Measurements from ENCODE around the gene GPER1. TPM values are rescaled to one million over a fixed set of nuclear protein-coding genes. Genes with fewer than 3 reads are reported as not detected.

GPER1 gene
- total RNA-seq, 4 donors from 2014 or later = 4.2 to 8.9 (median 6.0) TPM

- no peak for TF ChIP-seq CTCF (IDR thresholded peaks at IDR 0.05; ENCODE audit: low read depth)
Measured at GRCh38 chr7:1076184-1077072, 11.5 kb upstream of the GPER1 start.

GRCh38 chr7:1078519-1078918, 9.4 kb upstream of the GPER1 start:
- TF ChIP-seq CTCF (IDR thresholded peaks at IDR 0.05; ENCODE audit: low read depth) = no peak

- no peak for TF ChIP-seq CTCF (IDR thresholded peaks at IDR 0.05; ENCODE audit: low read depth)
Measured at GRCh38 chr7:1078985-1079384, 8.9 kb upstream of the GPER1 start.

- no peak for TF ChIP-seq CTCF (IDR thresholded peaks at IDR 0.05; ENCODE audit: low read depth)
Measured at GRCh38 chr7:1079546-1079945, 8.4 kb upstream of the GPER1 start.

GRCh38 chr7:1080252-1080920, 7.5 kb upstream of the GPER1 start:
- TF ChIP-seq CTCF (IDR thresholded peaks at IDR 0.05; ENCODE audit: low read depth) = no peak

- no peak for TF ChIP-seq CTCF (IDR thresholded peaks at IDR 0.05; ENCODE audit: low read depth)
Measured at GRCh38 chr7:1080921-1081255, 7.0 kb upstream of the GPER1 start.

GRCh38 chr7:1081336-1081735, 6.6 kb upstream of the GPER1 start:
- no peak for TF ChIP-seq CTCF (IDR thresholded peaks at IDR 0.05; ENCODE audit: low read depth)
